Neutrophil (primary cell): ENCODE data around the gene KREMEN1.

Experiments
- H3K27ac ChIP-seq: fragments of 200-600 bp; sonication (generic); 2 replicates; pipeline ENCODE4 v1.5.1; 2016; ENCODE audit warnings: mild to moderate bottlenecking, moderate library complexity
- H3K27me3 ChIP-seq: fragments of 200-600 bp; sonication (generic); 2 replicates; pipeline ENCODE4 v1.6.0; 2016; ENCODE audit warnings: mild to moderate bottlenecking
- H3K36me3 ChIP-seq: fragments of 200-600 bp; sonication (generic); 2 replicates; pipeline ENCODE4 v1.5.1; 2017
- H3K4me1 ChIP-seq, 2 experiments: fragments of 200-600 bp in 1 of 2; sonication (generic) in 1 of 2; 1 replicate in 1 of 2; 2 replicates in 1 of 2; pipeline versions ENCODE4 v1.5.1 to v1.6.1; 2013 to 2016; ENCODE audit warnings: low read depth in 1 of 2, low read length in 1 of 2, mild to moderate bottlenecking in 1 of 2, moderate library complexity in 1 of 2; ENCODE audit not compliant: control insufficient read depth in 1 of 2, insufficient read depth in 1 of 2
- H3K4me3 ChIP-seq, 2 experiments: fragments of 200-600 bp in 1 of 2; sonication (generic) in 1 of 2; 1 replicate in 1 of 2; 2 replicates in 1 of 2; pipeline ENCODE4 v1.5.1; 2013 to 2016; ENCODE audit warnings: low read depth in 1 of 2, low read length in 1 of 2, mild to moderate bottlenecking in 1 of 2, moderate library complexity in 1 of 2
- H3K9me3 ChIP-seq: fragments of 200-600 bp; sonication (generic); 2 replicates; pipeline ENCODE4 v1.5.1; 2016
- CTCF ChIP-seq: fragments of 200-600 bp; sonication (generic); IDR thresholded peaks from 2 replicates; pipeline ENCODE4 v1.5.1; 2016; ENCODE audit warnings: antibody characterized with exemption

KREMEN1 gene

GRCh38 chr22:29213493-29213892 lies 140.7 kb downstream of the KREMEN1 start:
- H3K4me1 ChIP-seq, result no peaks in the 10 kb centered on the region
- no peak for TF ChIP-seq CTCF

GRCh38 chr22:29214232-29214631 lies 141.4 kb downstream of the KREMEN1 start:
- TF ChIP-seq CTCF, result no peak
- H3K9me3 ChIP-seq, result no peaks in the 10 kb centered on the region
- no peaks in the 10 kb centered on the region for H3K4me1 ChIP-seq
- H3K27ac ChIP-seq, result no peak overlapping the region
- H3K4me3 ChIP-seq, result no peak overlapping the region
- peaks cover 5% of the 10 kb centered on the region for H3K27me3 ChIP-seq
- H3K36me3 ChIP-seq, result no peaks in the 10 kb centered on the region

More at GRCh38 chr22:29213493-29213892, 140.7 kb downstream of the KREMEN1 start:
- no peaks in the 10 kb centered on the region for H3K36me3 ChIP-seq
- H3K27me3 ChIP-seq, result peaks cover 12% of the 10 kb centered on the region
- H3K4me3 ChIP-seq, result no peak overlapping the region
- H3K9me3 ChIP-seq, result no peaks in the 10 kb centered on the region
- no peak overlapping the region for H3K27ac ChIP-seq

- H3K4me3 ChIP-seq, result no peak overlapping the region
- no peaks in the 10 kb centered on the region for H3K4me1 ChIP-seq
- no peak for TF ChIP-seq CTCF
- H3K27me3 ChIP-seq, result no peaks in the 10 kb centered on the region
- H3K27ac ChIP-seq, result no peak overlapping the region
- no peaks in the 10 kb centered on the region for H3K36me3 ChIP-seq
- no peaks in the 10 kb centered on the region for H3K9me3 ChIP-seq
Observed at GRCh38 chr22:29215012-29215860, 142.4 kb downstream of the KREMEN1 start.

GRCh38 chr22:29216011-29216872 lies 143.4 kb downstream of the KREMEN1 start:
- H3K27ac ChIP-seq, result no peak overlapping the region
- no peak for TF ChIP-seq CTCF
- H3K36me3 ChIP-seq, result no peaks in the 10 kb centered on the region
- H3K27me3 ChIP-seq, result no peaks in the 10 kb centered on the region
- H3K9me3 ChIP-seq, result no peaks in the 10 kb centered on the region
- no peak overlapping the region for H3K4me3 ChIP-seq
- H3K4me1 ChIP-seq, result no peaks in the 10 kb centered on the region

GRCh38 chr22:29216873-29217666 lies 144.2 kb downstream of the KREMEN1 start:
- H3K9me3 ChIP-seq, result no peaks in the 10 kb centered on the region
- TF ChIP-seq CTCF, result no peak
- H3K27me3 ChIP-seq, result no peaks in the 10 kb centered on the region
- H3K4me3 ChIP-seq, result no peak overlapping the region
- no peaks in the 10 kb centered on the region for H3K4me1 ChIP-seq
- H3K36me3 ChIP-seq, result no peaks in the 10 kb centered on the region
- H3K27ac ChIP-seq, result no peak overlapping the region
